Fibroblast of lung (primary cell): ENCODE measurements around the gene ATP1A3.

Experiments used
- CTCF ChIP-seq, 2 donors: IDR thresholded peaks in 1 of 2; conservative IDR thresholded peaks in 1 of 2; 1 replicate in 1 of 2; 2 replicates in 1 of 2; pipeline ENCODE4 v1.5.1; 2011 to 2012; ENCODE audit warnings: low read length in 2 of 2, control low read depth in 1 of 2, inconsistent platforms in 1 of 2, low read depth in 1 of 2, mild to moderate bottlenecking in 1 of 2
- EZH2 ChIP-seq: IDR thresholded peaks from 2 replicates; pipeline ENCODE4 v1.5.1; 2012; ENCODE audit warnings: low read length, control low read depth, mild to moderate bottlenecking; ENCODE audit errors: missing control alignments

GRCh38 chr19:42021185-42021584, 27.2 kb upstream of the ATP1A3 start:
- TF ChIP-seq CTCF (conservative IDR thresholded peaks at IDR 0.05 in 1 of 2, IDR thresholded peaks at IDR 0.05 in 1 of 2; ENCODE audit: low read depth in 1 of 2, low read length in 2 of 2) (no peak), EZH2 (no peak)
